T-helper 1 cell treated with Interleukin-12 subunit alpha and Interleukin-12 subunit beta and Interleukin-4 antibody, amounts not matched to agents 30 μg/mL and 1 μg/mL, for 36 hours (primary cell): Measurements from ENCODE around the gene ATP6V1B1.
"Not testable (repeated sequence)": the region's sequence is repeated elsewhere in the genome, so short reads cannot be mapped to it uniquely, and the experiment has no call there.

ENCODE experiments used
- H3K27ac Mint-ChIP-seq: one replicate; pipeline ENCODE4 v1.8.0; 2021; ENCODE audit warnings: mild to moderate bottlenecking, mixed read lengths
- H3K27me3 Mint-ChIP-seq: one replicate; pipeline ENCODE4 v1.8.0; 2021; ENCODE audit warnings: low read depth, mixed read lengths
- H3K36me3 Mint-ChIP-seq: one replicate; pipeline ENCODE4 v1.8.0; 2021; ENCODE audit warnings: low read depth, mixed read lengths
- H3K4me1 Mint-ChIP-seq: one replicate; pipeline ENCODE4 v1.8.0; 2021; ENCODE audit warnings: low read depth, mixed read lengths
- H3K4me3 Mint-ChIP-seq: one replicate; pipeline ENCODE4 v1.8.0; 2021; ENCODE audit warnings: mild to moderate bottlenecking, moderate library complexity, mixed read lengths
- H3K9me3 Mint-ChIP-seq: one replicate; pipeline ENCODE4 v1.8.0; 2021; ENCODE audit warnings: mixed read lengths

ATP6V1B1 gene

DNA sequence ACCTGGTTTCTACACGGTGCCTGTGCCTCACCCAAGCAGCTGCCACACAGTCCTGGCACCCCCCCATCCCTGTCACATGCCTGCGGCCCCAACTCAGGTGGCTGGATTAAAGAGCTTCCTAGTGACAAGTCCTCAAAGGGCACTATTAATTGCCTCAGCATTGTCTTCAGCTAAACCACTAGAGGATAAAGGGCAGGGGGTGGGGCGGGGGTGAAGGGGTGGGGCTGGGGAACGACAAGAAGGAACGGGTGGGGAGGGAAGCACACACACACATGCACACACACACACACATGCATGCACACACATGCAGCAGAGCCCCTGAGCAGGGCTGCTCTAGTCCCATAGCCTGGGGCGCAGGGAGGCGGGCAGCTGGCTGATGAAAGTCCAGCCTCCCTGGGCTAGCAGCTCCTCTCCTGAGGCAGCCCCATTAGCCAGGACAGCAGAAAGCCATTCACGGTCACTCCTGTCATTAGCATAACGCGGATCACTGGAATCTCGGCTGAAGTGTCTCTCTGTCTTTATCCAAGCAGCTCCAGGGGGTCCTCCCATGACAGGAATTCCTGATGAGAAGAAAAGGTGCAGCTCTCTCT is 66.4 kb downstream of the ATP6V1B1 start:
- Mint-ChIP-seq H3K36me3 (no peaks in the 10 kb centered on the region), H3K4me1 (peaks cover 15% of the 10 kb centered on the region), H3K27me3 (no peaks in the 10 kb centered on the region), H3K4me3 (no peak overlapping the region), H3K27ac (no peak overlapping the region), H3K9me3 (no peaks in the 10 kb centered on the region)

DNA sequence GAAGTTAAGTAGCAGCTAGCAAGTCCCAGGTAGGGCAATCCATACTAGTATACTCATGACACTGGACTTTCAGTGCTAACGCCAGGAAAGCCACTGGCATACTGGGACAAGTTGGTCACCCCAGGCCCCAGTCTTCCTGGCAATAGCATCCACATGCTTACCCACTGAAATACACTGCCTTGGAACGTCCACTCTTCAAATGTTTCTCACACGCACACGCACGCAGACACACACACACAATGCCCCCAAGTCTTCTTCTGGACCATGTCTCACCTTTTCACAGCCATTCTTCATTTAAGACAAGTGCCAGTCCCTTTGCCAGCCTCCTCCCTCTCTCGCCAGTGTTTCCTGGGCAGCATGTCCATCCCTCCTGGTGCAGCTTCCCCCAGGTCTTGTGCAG is 67.7 kb downstream of the ATP6V1B1 start:
- Mint-ChIP-seq H3K4me3 (no peak overlapping the region), H3K9me3 (no peaks in the 10 kb centered on the region), H3K27ac (no peak overlapping the region), H3K27me3 (no peaks in the 10 kb centered on the region), H3K36me3 (no peaks in the 10 kb centered on the region), H3K4me1 (peaks cover 15% of the 10 kb centered on the region)

DNA sequence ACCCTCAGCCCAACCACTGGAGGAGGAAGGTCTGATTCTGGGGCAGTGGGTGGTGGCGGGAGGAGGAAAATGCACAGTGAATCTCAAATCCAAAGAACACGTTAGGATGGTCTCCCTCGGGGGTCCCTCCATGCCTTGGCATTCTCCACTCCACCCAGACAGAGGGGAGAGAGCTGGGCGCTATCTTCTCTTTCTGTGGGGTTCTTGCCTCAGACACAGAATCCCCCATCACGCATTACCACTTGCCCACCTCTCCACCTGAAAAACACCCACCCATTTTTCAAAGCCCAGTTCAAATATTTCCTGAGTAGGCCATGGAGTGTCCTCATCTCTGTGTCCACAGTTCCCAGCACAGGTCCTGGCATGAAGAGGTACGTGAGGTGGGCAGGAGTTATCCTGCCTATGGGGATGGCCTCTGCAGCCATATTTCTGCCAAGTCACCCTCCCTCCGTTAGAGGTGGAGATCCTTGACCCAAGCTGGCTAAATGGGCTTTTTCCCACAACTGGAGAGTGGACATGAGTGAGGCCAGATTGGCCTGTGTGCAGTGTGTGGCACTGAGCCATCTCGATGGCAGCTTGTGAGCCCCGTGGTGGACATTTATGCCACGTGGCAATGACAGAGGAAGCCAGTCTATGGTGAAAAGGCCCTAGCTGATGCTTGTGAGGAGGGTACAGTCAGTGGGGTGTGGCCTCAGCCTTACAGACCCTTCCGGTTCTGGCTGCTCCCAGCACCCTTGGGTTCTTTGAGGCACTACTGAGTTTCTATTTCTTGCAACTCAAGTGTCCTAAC is 68.5 kb downstream of the ATP6V1B1 start:
- Mint-ChIP-seq H3K27ac (no peak overlapping the region), H3K4me3 (no peak overlapping the region), H3K4me1 (peaks cover 10% of the 10 kb centered on the region), H3K9me3 (no peaks in the 10 kb centered on the region), H3K36me3 (no peaks in the 10 kb centered on the region), H3K27me3 (peaks cover 3% of the 10 kb centered on the region)

DNA sequence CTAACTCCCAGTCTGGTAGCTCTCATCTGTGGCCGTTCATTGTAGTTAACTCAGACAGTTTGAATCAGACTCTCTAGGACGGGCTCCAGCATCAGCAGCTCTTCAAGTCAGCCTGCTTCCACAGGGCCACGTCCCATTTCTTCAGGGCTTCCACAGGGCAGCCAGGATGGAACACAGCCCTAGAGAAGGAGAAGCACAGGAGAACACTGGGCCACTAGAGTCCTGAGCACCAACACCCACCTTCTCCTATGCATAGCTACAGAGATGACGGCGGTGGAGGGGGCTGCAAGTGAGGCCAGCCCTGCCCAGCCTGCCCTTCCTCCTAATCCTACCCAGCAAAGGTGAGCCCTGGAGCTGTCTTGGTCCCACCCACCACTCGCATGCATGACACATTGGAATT is 69.2 kb downstream of the ATP6V1B1 start:
- no peak overlapping the region for H3K4me3 Mint-ChIP-seq
- no peaks in the 10 kb centered on the region for H3K9me3 Mint-ChIP-seq
- H3K27me3 Mint-ChIP-seq, result peaks cover 6% of the 10 kb centered on the region
- H3K27ac Mint-ChIP-seq, result no peak overlapping the region
- H3K36me3 Mint-ChIP-seq, result no peaks in the 10 kb centered on the region
- peaks cover 4% of the 10 kb centered on the region for H3K4me1 Mint-ChIP-seq

DNA sequence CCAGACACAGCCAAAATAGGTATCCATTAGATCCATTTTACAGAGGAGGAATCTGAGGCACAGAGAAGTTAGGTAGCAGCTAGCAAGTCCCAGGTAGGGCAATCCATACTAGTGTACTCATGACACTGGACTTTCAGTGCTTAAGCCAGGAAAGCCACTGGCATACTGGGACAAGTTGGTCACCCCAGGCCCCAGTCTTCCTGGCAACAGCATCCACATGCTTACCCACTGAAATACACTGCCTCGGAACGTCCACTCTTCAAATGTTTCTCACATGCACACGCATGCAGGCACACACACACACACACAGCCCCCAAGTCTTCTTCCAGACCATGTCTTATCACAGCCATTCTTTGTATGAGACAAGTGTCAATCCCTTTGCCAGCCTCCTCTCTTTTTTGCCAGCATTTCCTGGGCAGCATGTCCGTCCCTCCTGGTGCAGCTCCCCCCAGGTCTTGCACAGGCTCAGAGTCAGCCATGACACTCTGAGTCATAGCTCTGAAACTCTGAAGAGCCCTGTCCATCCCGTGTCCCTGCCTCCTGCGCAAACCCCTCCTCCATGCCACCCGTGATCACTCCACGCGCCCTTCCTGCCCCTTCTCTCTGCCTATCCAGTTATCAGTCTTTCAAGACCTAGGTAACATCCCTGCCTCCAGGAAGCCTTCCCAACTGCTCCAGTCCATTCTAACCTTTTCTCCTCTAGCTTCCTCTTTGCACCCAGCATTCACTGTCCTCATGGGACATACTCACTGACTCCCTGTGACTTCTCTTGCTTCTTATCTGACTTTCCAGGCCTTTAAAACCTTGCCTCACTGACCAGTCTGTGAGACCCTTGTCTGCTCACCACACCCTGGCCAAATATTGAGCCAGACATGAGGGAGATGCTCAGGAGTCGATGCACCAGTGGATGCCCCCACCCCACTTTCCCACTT is 69.8 kb downstream of the ATP6V1B1 start:
- H3K36me3 Mint-ChIP-seq, result no peaks in the 10 kb centered on the region
- H3K4me3 Mint-ChIP-seq, result no peak overlapping the region
- peaks cover 4% of the 10 kb centered on the region for H3K4me1 Mint-ChIP-seq
- H3K27me3 Mint-ChIP-seq, result peaks cover 10% of the 10 kb centered on the region
- no peak overlapping the region for H3K27ac Mint-ChIP-seq
- H3K9me3 Mint-ChIP-seq, result no peaks in the 10 kb centered on the region

DNA sequence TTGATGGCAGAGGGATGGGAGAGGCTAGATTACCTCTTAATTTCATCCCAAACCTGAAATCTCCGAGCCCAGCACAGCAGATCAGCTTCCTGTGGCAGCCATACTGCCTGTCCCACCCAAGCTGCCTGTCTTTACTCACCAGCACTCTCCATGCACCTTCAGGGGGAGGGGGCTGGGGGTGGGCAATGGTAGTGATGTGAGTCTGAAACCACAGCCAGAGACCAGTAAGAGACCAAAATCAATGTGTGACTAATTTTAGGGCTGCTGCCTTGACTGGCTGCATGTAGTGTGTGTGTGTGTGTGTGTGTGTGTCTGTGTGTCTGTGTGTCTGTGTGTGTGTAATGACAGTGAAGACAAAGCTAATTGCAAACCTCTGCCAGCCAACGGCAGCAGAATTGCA is 70.6 kb downstream of the ATP6V1B1 start:
- peaks cover 11% of the 10 kb centered on the region for H3K27me3 Mint-ChIP-seq
- no peaks in the 10 kb centered on the region for H3K4me1 Mint-ChIP-seq
- H3K4me3 Mint-ChIP-seq, result no peak overlapping the region
- no peak overlapping the region for H3K27ac Mint-ChIP-seq
- no peaks in the 10 kb centered on the region for H3K36me3 Mint-ChIP-seq
- H3K9me3 Mint-ChIP-seq, result no peaks in the 10 kb centered on the region

DNA sequence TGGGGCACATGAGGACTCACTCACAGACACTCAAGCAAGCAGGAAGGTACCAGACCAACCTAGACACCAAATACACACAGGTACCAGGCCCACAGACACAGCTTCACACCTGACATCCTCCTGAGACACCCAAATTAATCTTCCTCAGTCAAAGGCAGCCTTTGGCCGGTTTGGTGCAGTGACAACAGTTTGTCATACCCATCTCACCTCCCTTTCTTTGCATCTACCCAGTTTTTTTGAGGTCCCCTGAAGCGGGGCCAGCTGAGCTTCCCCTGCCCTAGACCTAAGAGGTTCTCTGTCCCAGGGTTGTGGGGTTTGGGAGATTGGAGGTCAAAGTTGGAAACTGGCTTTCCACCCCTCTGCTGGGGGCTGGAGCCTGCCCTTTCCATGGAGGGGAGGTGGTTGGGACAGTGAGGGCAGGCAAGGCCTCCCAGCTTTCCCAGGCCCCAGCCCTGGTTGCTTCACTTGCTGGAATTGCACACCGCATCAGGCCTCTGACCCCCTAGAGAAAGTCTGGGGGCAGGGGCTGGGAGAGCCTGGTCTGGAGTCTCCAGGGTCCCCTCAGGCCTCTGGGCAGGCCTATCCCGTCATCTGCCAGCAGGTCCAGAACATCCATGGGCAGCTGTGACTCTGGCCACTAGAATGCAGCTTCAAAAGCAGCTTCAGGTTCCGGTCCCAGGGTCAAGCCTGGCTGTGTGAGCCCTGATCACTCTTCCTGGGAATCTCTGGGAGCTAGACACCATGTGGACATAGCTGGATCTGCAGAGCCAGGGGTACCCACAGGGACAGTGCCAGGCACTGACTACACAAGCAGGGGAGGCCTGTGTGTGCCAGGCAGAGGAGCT is 71.5 kb downstream of the ATP6V1B1 start:
- Mint-ChIP-seq H3K4me1 (no peaks in the 10 kb centered on the region), H3K9me3 (no peaks in the 10 kb centered on the region), H3K36me3 (no peaks in the 10 kb centered on the region), H3K27me3 (peaks cover 18% of the 10 kb centered on the region), H3K27ac (no peak overlapping the region), H3K4me3 (no peak overlapping the region)

DNA sequence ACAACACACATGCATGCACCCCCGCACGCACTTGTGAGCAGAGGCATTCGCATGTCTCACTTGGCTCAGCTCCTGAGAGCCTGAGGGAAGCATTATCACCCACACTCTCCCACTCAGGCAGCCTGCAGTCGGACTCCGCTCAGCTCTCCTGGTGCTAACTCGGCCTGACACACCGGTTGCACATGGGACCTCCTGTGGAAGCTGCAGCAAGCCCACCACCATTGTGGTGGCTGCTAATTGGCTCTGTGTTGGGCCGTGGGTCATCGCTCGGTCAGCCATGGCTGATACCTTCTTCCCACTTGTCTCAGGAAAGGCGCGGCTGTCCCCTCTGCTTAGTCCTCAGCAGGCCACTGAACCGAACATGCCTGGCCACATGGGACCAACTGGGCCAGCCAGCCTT is 72.6 kb downstream of the ATP6V1B1 start:
- Mint-ChIP-seq H3K4me3 (no peak overlapping the region), H3K27me3 (peaks cover 18% of the 10 kb centered on the region), H3K36me3 (no peaks in the 10 kb centered on the region), H3K4me1 (no peaks in the 10 kb centered on the region), H3K27ac (no peak overlapping the region), H3K9me3 (no peaks in the 10 kb centered on the region)

DNA sequence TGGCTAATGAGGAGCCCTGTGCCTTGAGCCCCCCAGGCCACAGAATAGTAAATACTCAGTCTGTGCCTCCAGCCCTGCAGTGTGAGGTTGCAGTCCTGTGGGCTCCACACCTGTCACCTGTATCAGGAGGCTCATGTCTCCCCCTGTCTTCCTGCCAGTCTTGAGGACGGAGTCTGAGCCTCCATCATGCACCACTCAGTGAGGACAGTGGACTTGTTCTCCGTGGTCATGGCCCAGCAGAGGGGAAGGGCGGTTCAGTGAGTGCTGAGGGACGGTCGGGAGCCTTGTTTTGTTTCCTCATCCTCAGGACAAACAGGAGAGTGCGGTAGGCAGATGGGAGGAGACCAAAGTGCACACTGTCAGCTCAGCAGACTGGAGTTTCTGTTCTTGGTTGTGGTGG is 76.1 kb downstream of the ATP6V1B1 start:
- not testable (repeated sequence) for H3K4me1 Mint-ChIP-seq, H3K36me3 Mint-ChIP-seq, H3K4me3 Mint-ChIP-seq

More for the DNA sequence above, 76.1 kb downstream of the ATP6V1B1 start:
- H3K27ac Mint-ChIP-seq, H3K9me3 Mint-ChIP-seq: not testable (repeated sequence)
- H3K27me3 Mint-ChIP-seq, result peaks cover 18% of the 10 kb centered on the region
